ENCODE data around the gene RXFP1. TPM values are rescaled to one million over a fixed set of nuclear protein-coding genes. Genes with fewer than 3 reads are reported as not detected.

Gene RXFP1
- total RNA-seq, 3 donors from 2014 or later (not counting 1 experiment from before 2014, with no cell fraction given) = not detected

- Histone ChIP-seq H3K27ac (ENCODE audit: low read length) (no peak overlapping the region), H3K4me1 (ENCODE audit: control insufficient read depth, insufficient read depth, low read length) (no peaks in the 10 kb centered on the region), H3K4me3 (ENCODE audit: low read length) (no peak overlapping the region), H3K27me3 (ENCODE audit: control insufficient read depth, insufficient read depth, low read length) (no peaks in the 10 kb centered on the region), H3K9me3 (ENCODE audit: control insufficient read depth, insufficient read depth, low read length) (no peaks in the 10 kb centered on the region), H3K36me3 (ENCODE audit: control insufficient read depth, insufficient read depth, low read length) (peaks cover 2% of the 10 kb centered on the region)
- Mint-ChIP-seq H3K27ac (no peak overlapping the region), H3K27me3 (ENCODE audit: low read depth in 2 of 2) (no peaks in the 10 kb centered on the region), H3K4me3 (no peak overlapping the region), H3K36me3 (no peaks in the 10 kb centered on the region), H3K4me1 (peaks cover 4 to 5% of the 10 kb centered on the region in 2 donors), H3K9me3 (no peaks in the 10 kb centered on the region)
- 92% methylated on average over 2 of the region's 2 CpGs for WGBS (ENCODE audit: insufficient coverage)
- DNase-seq (no peak), ATAC-seq (no peak)
- TF ChIP-seq CTCF (IDR thresholded peaks at IDR 0.05) = no peak
- intact Hi-C loops (cut with micrococcal nuclease) = no loop called here
These were observed 157.1 kb downstream of the RXFP1 start for GRCh38 chr4:158678767-158679166.

- no peaks in the 10 kb centered on the region for H3K27me3 Mint-ChIP-seq (ENCODE audit: low read depth in 2 of 2)
- ATAC-seq = no peak
- Histone ChIP-seq H3K27me3 (ENCODE audit: control insufficient read depth, insufficient read depth, low read length) (no peaks in the 10 kb centered on the region), H3K4me3 (ENCODE audit: low read length) (no peak overlapping the region), H3K9me3 (ENCODE audit: control insufficient read depth, insufficient read depth, low read length) (no peaks in the 10 kb centered on the region), H3K4me1 (ENCODE audit: control insufficient read depth, insufficient read depth, low read length) (no peaks in the 10 kb centered on the region), H3K27ac (ENCODE audit: low read length) (no peak overlapping the region), H3K36me3 (ENCODE audit: control insufficient read depth, insufficient read depth, low read length) (peaks cover 11% of the 10 kb centered on the region)
- no peak for TF ChIP-seq CTCF (IDR thresholded peaks at IDR 0.05)
- intact Hi-C loops (cut with micrococcal nuclease) = no loop called here
- DNase-seq = no peak
- no peak overlapping the region for H3K27ac Mint-ChIP-seq
- H3K9me3 Mint-ChIP-seq = no peaks in the 10 kb centered on the region
- WGBS (ENCODE audit: insufficient coverage) = no CpG with 5 or more reads among the region's 1 CpG
- no peak overlapping the region for H3K4me3 Mint-ChIP-seq
- H3K36me3 Mint-ChIP-seq = peaks cover 8% of the 10 kb centered on the region
- H3K4me1 Mint-ChIP-seq = peaks cover 4 to 5% of the 10 kb centered on the region in 2 donors
These were observed 159.9 kb downstream of the RXFP1 start for GRCh38 chr4:158681629-158682028.

DNA sequence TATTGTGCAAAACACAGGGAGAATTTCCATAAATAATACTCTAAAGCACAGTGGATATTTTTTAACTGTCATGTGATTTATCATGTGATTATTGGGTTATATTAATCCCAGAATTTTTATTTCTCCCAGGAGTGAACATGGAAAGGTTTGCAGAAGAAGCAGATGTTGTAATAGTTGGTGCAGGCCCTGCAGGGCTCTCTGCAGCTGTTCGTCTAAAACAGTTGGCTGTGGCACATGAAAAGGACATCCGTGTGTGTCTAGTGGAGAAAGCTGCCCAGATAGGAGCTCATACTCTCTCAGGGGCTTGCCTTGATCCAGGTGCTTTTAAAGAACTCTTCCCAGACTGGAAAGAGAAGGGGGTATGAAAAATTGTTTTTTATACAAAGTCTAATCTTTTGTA is 160.4 kb downstream of the RXFP1 start:
- H3K27me3 Mint-ChIP-seq (ENCODE audit: low read depth in 2 of 2) = no peaks in the 10 kb centered on the region
- Histone ChIP-seq H3K4me3 (ENCODE audit: low read length) (no peak overlapping the region), H3K27ac (ENCODE audit: low read length) (no peak overlapping the region), H3K9me3 (ENCODE audit: control insufficient read depth, insufficient read depth, low read length) (no peaks in the 10 kb centered on the region), H3K27me3 (ENCODE audit: control insufficient read depth, insufficient read depth, low read length) (no peaks in the 10 kb centered on the region), H3K4me1 (ENCODE audit: control insufficient read depth, insufficient read depth, low read length) (no peaks in the 10 kb centered on the region), H3K36me3 (ENCODE audit: control insufficient read depth, insufficient read depth, low read length) (peaks cover 11% of the 10 kb centered on the region)
- TF ChIP-seq CTCF (IDR thresholded peaks at IDR 0.05) = no peak
- WGBS (ENCODE audit: insufficient coverage) = 97% methylated on average over 2 of the region's 2 CpGs
- no peak overlapping the region for H3K27ac Mint-ChIP-seq
- intact Hi-C loops (cut with micrococcal nuclease) = no loop called here
- no peak for ATAC-seq
- no peaks in the 10 kb centered on the region for H3K9me3 Mint-ChIP-seq
- no peak for DNase-seq
- no peak overlapping the region for H3K4me3 Mint-ChIP-seq
- H3K36me3 Mint-ChIP-seq = peaks cover 8% of the 10 kb centered on the region
- H3K4me1 Mint-ChIP-seq = peaks cover under 1 to 4% of the 10 kb centered on the region in 2 donors

GRCh38 chr4:158688813-158689212 is 167.1 kb downstream of the RXFP1 start:
- ATAC-seq (no peak), DNase-seq (no peak)
- Mint-ChIP-seq H3K4me3 (no peak overlapping the region), H3K27ac (no peak overlapping the region), H3K36me3 (peaks cover 17% of the 10 kb centered on the region), H3K27me3 (ENCODE audit: low read depth in 2 of 2) (no peaks in the 10 kb centered on the region), H3K4me1 (no peaks in the 10 kb centered on the region), H3K9me3 (no peaks in the 10 kb centered on the region)
- WGBS (ENCODE audit: insufficient coverage) = no CpG with 5 or more reads among the region's 1 CpG
- Histone ChIP-seq H3K4me3 (ENCODE audit: low read length) (no peak overlapping the region), H3K36me3 (ENCODE audit: control insufficient read depth, insufficient read depth, low read length) (peaks cover 20% of the 10 kb centered on the region), H3K4me1 (ENCODE audit: control insufficient read depth, insufficient read depth, low read length) (no peaks in the 10 kb centered on the region), H3K27ac (ENCODE audit: low read length) (no peak overlapping the region), H3K9me3 (ENCODE audit: control insufficient read depth, insufficient read depth, low read length) (no peaks in the 10 kb centered on the region), H3K27me3 (ENCODE audit: control insufficient read depth, insufficient read depth, low read length) (no peaks in the 10 kb centered on the region)
- no peak for TF ChIP-seq CTCF (IDR thresholded peaks at IDR 0.05)
- intact Hi-C loops (cut with micrococcal nuclease) = no loop called here
